GM23248 (cell line): ENCODE measurements around the gene RAB35. TPM values are rescaled to one million over a fixed set of nuclear protein-coding genes. Genes with fewer than 3 reads are reported as not detected.

ENCODE experiments used
- DNase-seq: peaks from one replicate; pipeline ENCODE4 v3.0.0-alpha.2; 2015
- H2AFZ ChIP-seq: fragments of 200-600 bp; sonication (generic); 2 replicates; pipeline ENCODE4 v1.6.1; 2016; ENCODE audit warnings: antibody characterized with exemption
- H3F3A ChIP-seq: fragments of 200-600 bp; sonication (generic); 2 replicates; pipeline ENCODE4 v1.6.1; 2016; ENCODE audit warnings: mild to moderate bottlenecking, antibody characterized with exemption, mixed run types; ENCODE audit not compliant: insufficient read depth
- H3K27ac ChIP-seq: fragments of 200-600 bp; sonication (generic); 2 replicates; pipeline ENCODE4 v1.5.1; 2016; ENCODE audit warnings: mild to moderate bottlenecking
- H3K27me3 ChIP-seq: fragments of 200-600 bp; sonication (generic); replicated peaks from 2 replicates; pipeline ENCODE4 v1.6.1; 2016; ENCODE audit warnings: mild to moderate bottlenecking; ENCODE audit not compliant: insufficient read depth
- H3K36me3 ChIP-seq: fragments of 200-600 bp; sonication (generic); 2 replicates; pipeline ENCODE4 v1.6.1; 2016; ENCODE audit warnings: low read depth, mild to moderate bottlenecking
- H3K4me1 ChIP-seq: fragments of 200-600 bp; sonication (generic); 2 replicates; pipeline ENCODE4 v1.6.1; 2016; ENCODE audit warnings: mild to moderate bottlenecking; ENCODE audit not compliant: insufficient read depth
- H3K4me2 ChIP-seq: fragments of 200-600 bp; sonication (generic); one replicate; pipeline ENCODE4 v1.6.1; 2016; ENCODE audit warnings: mild to moderate bottlenecking; ENCODE audit not compliant: unreplicated experiment
- H3K4me3 ChIP-seq: fragments of 200-600 bp; sonication (generic); 2 replicates; pipeline ENCODE4 v1.5.1; 2016; ENCODE audit warnings: mild to moderate bottlenecking
- H3K79me2 ChIP-seq: fragments of 200-600 bp; sonication (generic); 2 replicates; pipeline ENCODE4 v1.6.1; 2016; ENCODE audit warnings: mild to moderate bottlenecking; ENCODE audit not compliant: insufficient read depth
- H3K9ac ChIP-seq: fragments of 200-600 bp; sonication (generic); 2 replicates; pipeline ENCODE4 v1.6.1; 2016; ENCODE audit warnings: mild to moderate bottlenecking
- H3K9me2 ChIP-seq: fragments of 200-600 bp; sonication (generic); 2 replicates; pipeline ENCODE4 v1.6.1; 2016; ENCODE audit warnings: mixed run types, mild to moderate bottlenecking, moderate library complexity; ENCODE audit not compliant: insufficient read depth
- H3K9me3 ChIP-seq: fragments of 200-600 bp; sonication (generic); one replicate; pipeline ENCODE4 v1.6.1; 2017; ENCODE audit warnings: low read depth
- H4K20me1 ChIP-seq: fragments of 200-600 bp; sonication (generic); 2 replicates; pipeline ENCODE4 v1.6.0; 2016; ENCODE audit not compliant: insufficient read depth
- EZH2 ChIP-seq: fragments of 200-600 bp; sonication (generic); IDR thresholded peaks from 2 replicates; pipeline ENCODE4 v1.6.1; 2018; ENCODE audit warnings: antibody characterized with exemption, mild to moderate bottlenecking; ENCODE audit not compliant: insufficient read depth, poor library complexity, severe bottlenecking
- EZH2phosphoT487 ChIP-seq: fragments of 200-600 bp; sonication (generic); IDR thresholded peaks from 2 replicates; pipeline ENCODE4 v1.6.1; 2018; ENCODE audit warnings: antibody characterized with exemption, moderate library complexity, mild to moderate bottlenecking, low read depth; ENCODE audit not compliant: insufficient read depth
- WGBS, 2 experiments: methylation state at CpG; one replicate each; pipeline ENCODE4 v1.1.6; 2015 to 2017; ENCODE audit warnings: low lambda C conversion rate in 2 of 2, low coverage in 1 of 2; ENCODE audit errors: missing lambda C conversion rate in 2 of 2; 5-methylcytosine and 5-hydroxymethylcytosine counted together
- in situ Hi-C: fragments of 300-500 bp; cut with MboI; formaldehyde crosslinking; loops from 2 replicates; pipeline ENCODE4 v1.15.0; 2020
- polyA plus RNA-seq: library from polyadenylated mRNA; unstranded; fragments of >200 nt; fragmentation: Nextera tagmentation; extraction: Ambion mirVana; gene quantifications from 2 replicates; pipeline ENCODE4 v1.2.1, GENCODE V29; 2016
- total RNA-seq: library from RNA; depleted of rRNA; stranded (reverse); fragments of >200 nt; shearing (Covaris generic); gene quantifications from 2 replicates; pipeline ENCODE4 v1.2.3, GENCODE V29; 2014

RAB35 gene
- total and polyA plus RNA-seq, 2 experiments from 2014 or later, result 28.7 to 37.1 TPM

GRCh38 chr12:120091371-120092090 lies 25.0 kb downstream of the RAB35 start:
- WGBS, 2 experiments, result 78 to 79% methylated on average over 12 of the region's 12 CpGs
- TF ChIP-seq EZH2 (no peak), EZH2phosphoT487 (no peak)

GRCh38 chr12:120090626-120091295 lies 25.8 kb downstream of the RAB35 start:
- Histone ChIP-seq H3K9ac (no peak overlapping the region), H4K20me1 (no peaks in the 10 kb centered on the region), H2AFZ (no peak overlapping the region), H3K9me2 (no peaks in the 10 kb centered on the region), H3F3A (peaks cover 11% of the 10 kb centered on the region), H3K9me3 (no peaks in the 10 kb centered on the region), H3K4me2 (no peak overlapping the region), H3K79me2 (no peaks in the 10 kb centered on the region), H3K4me3 (no peak overlapping the region), H3K27me3 (no peaks in the 10 kb centered on the region), H3K36me3 (no peaks in the 10 kb centered on the region), H3K27ac (no peak overlapping the region), H3K4me1 (peaks cover 3% of the 10 kb centered on the region; the same call in 1 of the 2 replicates)
- TF ChIP-seq EZH2phosphoT487 (no peak), EZH2 (no peak)
- 83 to 89% methylated on average over 19 of the region's 19 CpGs for WGBS, 2 experiments
- in situ Hi-C loops, result no loop called here
- no peak for DNase-seq

More at GRCh38 chr12:120091371-120092090, 25.0 kb downstream of the RAB35 start:
- no peaks in the 10 kb centered on the region for H3K9me2 ChIP-seq
- H2AFZ ChIP-seq, result no peak overlapping the region
- H3K4me1 ChIP-seq, result peaks cover 1% of the 10 kb centered on the region; the same call in 1 of the 2 replicates
- no peaks in the 10 kb centered on the region for H3K9me3 ChIP-seq
- no peak overlapping the region for H3K4me2 ChIP-seq
- in situ Hi-C loops, result no loop called here
- H3K27me3 ChIP-seq, result no peaks in the 10 kb centered on the region
- peaks cover 11% of the 10 kb centered on the region for H3F3A ChIP-seq
- H3K4me3 ChIP-seq, result no peak overlapping the region
- no peak for DNase-seq
- no peaks in the 10 kb centered on the region for H3K79me2 ChIP-seq
- no peak overlapping the region for H3K27ac ChIP-seq
- no peaks in the 10 kb centered on the region for H4K20me1 ChIP-seq
- H3K9ac ChIP-seq, result no peak overlapping the region
- no peaks in the 10 kb centered on the region; the same call in 1 of the 2 replicates for H3K36me3 ChIP-seq

GRCh38 chr12:120090206-120090605 lies 26.3 kb downstream of the RAB35 start:
- in situ Hi-C loops, result no loop called here
- WGBS, 2 experiments, result 33 to 37% methylated on average over 3 of the region's 3 CpGs

GRCh38 chr12:120089796-120090195 lies 26.8 kb downstream of the RAB35 start:
- H3F3A ChIP-seq, result peaks cover 11% of the 10 kb centered on the region
- peaks cover 3% of the 10 kb centered on the region; the same call in 1 of the 2 replicates for H3K4me1 ChIP-seq
- no peaks in the 10 kb centered on the region for H3K36me3 ChIP-seq
- no peak overlapping the region for H3K4me2 ChIP-seq
- no peak overlapping the region for H3K27ac ChIP-seq
- DNase-seq, result no peak
- H3K9me3 ChIP-seq, result no peaks in the 10 kb centered on the region
- no peaks in the 10 kb centered on the region for H3K9me2 ChIP-seq
- in situ Hi-C loops, result no loop called here
- no peak overlapping the region for H2AFZ ChIP-seq
- 37 to 46% methylated on average over 2 of the region's 2 CpGs for WGBS, 2 experiments
- H3K9ac ChIP-seq, result no peak overlapping the region
- no peak for TF ChIP-seq EZH2phosphoT487
- no peak for TF ChIP-seq EZH2
- H4K20me1 ChIP-seq, result no peaks in the 10 kb centered on the region
- H3K27me3 ChIP-seq, result no peaks in the 10 kb centered on the region
- no peaks in the 10 kb centered on the region for H3K79me2 ChIP-seq
- no peak overlapping the region for H3K4me3 ChIP-seq

More at GRCh38 chr12:120090206-120090605, 26.3 kb downstream of the RAB35 start:
- Histone ChIP-seq H3K9ac (no peak overlapping the region), H3K4me3 (no peak overlapping the region), H3F3A (peaks cover 11% of the 10 kb centered on the region), H3K36me3 (no peaks in the 10 kb centered on the region), H3K79me2 (no peaks in the 10 kb centered on the region), H3K27me3 (no peaks in the 10 kb centered on the region), H3K9me3 (no peaks in the 10 kb centered on the region), H3K4me2 (no peak overlapping the region), H3K27ac (no peak overlapping the region), H2AFZ (no peak overlapping the region), H3K9me2 (no peaks in the 10 kb centered on the region), H4K20me1 (no peaks in the 10 kb centered on the region), H3K4me1 (peaks cover 3% of the 10 kb centered on the region; the same call in 1 of the 2 replicates)
- DNase-seq, result no peak
- no peak for TF ChIP-seq EZH2phosphoT487
- no peak for TF ChIP-seq EZH2
